ENCODE measurements around the gene SLC2A13. TPM values are rescaled to one million over a fixed set of nuclear protein-coding genes. Genes with fewer than 3 reads are reported as not detected.

The SLC2A13 gene
- polyA plus RNA-seq, 1 donor (not counting 4 experiments of a cell fraction or from before 2014, with no cell fraction given) = 1.1 TPM

DNA sequence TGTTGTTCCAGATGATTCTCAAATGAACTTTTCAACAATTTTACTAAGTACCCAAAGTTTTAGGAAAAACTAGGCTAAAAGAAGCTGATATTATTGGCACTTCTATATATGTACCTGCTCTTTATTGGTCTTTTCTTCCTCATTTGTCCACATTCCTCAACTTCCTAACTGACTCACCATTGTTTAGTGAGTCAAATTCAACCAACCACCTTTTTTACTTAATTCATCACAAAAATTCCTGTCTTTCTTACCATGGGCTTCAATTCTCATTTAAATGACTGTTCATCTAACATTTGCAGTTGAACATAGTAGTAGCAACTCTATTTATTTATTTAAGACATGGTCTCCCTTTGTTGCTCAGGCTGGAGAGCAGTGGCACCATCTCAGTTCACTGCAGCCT is 47.6 kb upstream of the SLC2A13 start:
- Histone ChIP-seq H2AFZ (ENCODE audit: control insufficient read depth, low read length) (no peak overlapping the region), H3K27me3 (ENCODE audit: control insufficient read depth, extremely low read depth, insufficient read depth, low read length) (no peaks in the 10 kb centered on the region), H3K4me3 (ENCODE audit: control insufficient read depth in 2 of 3, extremely low read depth in 1 of 3, insufficient read depth in 2 of 3, low read depth in 1 of 3, low read length in 3 of 3) (no peak overlapping the region), H4K20me1 (ENCODE audit: control insufficient read depth, extremely low read depth, insufficient read depth, low read length) (no peaks in the 10 kb centered on the region), H3K27ac (ENCODE audit: control insufficient read depth, insufficient read depth, low read length) (no peak overlapping the region), H3K79me2 (ENCODE audit: control insufficient read depth, insufficient read depth, low read length) (no peaks in the 10 kb centered on the region), H3K4me1 (ENCODE audit: control insufficient read depth, extremely low read depth, insufficient read depth, low read length) (peaks cover 12% of the 10 kb centered on the region), H3K9me3 (ENCODE audit: control insufficient read depth, low read depth, low read length) (no peaks in the 10 kb centered on the region), H3K36me3 (ENCODE audit: control insufficient read depth in 2 of 2, extremely low read depth in 1 of 2, insufficient read depth in 2 of 2, low read length in 2 of 2) (no peaks in the 10 kb centered on the region), H3K9ac (ENCODE audit: control insufficient read depth, extremely low read depth, insufficient read depth, low read length) (no peak overlapping the region), H3K9me1 (ENCODE audit: control insufficient read depth, extremely low read depth, insufficient read depth, low read length) (no peaks in the 10 kb centered on the region), H3K4me2 (ENCODE audit: control insufficient read depth, extremely low read depth, insufficient read depth, low read depth, low read length) (no peak overlapping the region)
- no peak for TF ChIP-seq EZH2 (IDR thresholded peaks at IDR 0.05; ENCODE audit: low read length)
- TF ChIP-seq, protein P1, sequence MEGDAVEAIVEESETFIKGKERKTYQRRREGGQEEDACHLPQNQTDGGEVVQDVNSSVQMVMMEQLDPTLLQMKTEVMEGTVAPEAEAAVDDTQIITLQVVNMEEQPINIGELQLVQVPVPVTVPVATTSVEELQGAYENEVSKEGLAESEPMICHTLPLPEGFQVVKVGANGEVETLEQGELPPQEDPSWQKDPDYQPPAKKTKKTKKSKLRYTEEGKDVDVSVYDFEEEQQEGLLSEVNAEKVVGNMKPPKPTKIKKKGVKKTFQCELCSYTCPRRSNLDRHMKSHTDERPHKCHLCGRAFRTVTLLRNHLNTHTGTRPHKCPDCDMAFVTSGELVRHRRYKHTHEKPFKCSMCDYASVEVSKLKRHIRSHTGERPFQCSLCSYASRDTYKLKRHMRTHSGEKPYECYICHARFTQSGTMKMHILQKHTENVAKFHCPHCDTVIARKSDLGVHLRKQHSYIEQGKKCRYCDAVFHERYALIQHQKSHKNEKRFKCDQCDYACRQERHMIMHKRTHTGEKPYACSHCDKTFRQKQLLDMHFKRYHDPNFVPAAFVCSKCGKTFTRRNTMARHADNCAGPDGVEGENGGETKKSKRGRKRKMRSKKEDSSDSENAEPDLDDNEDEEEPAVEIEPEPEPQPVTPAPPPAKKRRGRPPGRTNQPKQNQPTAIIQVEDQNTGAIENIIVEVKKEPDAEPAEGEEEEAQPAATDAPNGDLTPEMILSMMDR (optimal IDR thresholded peaks at IDR 0.05 in 1 of 3, IDR thresholded peaks at IDR 0.05 in 1 of 3, conservative IDR thresholded peaks at IDR 0.05 in 1 of 3; ENCODE audit: extremely low read depth in 1 of 3, insufficient read depth in 2 of 3, low read length in 3 of 3) = no peak
- dilution Hi-C loops (cut with MboI; ENCODE audit: extremely low pct_ligation_motif_present, low sequenced_read_pairs) = no loop called here
- DNase-seq (ENCODE audit: low read depth, low spot score) = no peak
- no peak for FAIRE-seq

DNA sequence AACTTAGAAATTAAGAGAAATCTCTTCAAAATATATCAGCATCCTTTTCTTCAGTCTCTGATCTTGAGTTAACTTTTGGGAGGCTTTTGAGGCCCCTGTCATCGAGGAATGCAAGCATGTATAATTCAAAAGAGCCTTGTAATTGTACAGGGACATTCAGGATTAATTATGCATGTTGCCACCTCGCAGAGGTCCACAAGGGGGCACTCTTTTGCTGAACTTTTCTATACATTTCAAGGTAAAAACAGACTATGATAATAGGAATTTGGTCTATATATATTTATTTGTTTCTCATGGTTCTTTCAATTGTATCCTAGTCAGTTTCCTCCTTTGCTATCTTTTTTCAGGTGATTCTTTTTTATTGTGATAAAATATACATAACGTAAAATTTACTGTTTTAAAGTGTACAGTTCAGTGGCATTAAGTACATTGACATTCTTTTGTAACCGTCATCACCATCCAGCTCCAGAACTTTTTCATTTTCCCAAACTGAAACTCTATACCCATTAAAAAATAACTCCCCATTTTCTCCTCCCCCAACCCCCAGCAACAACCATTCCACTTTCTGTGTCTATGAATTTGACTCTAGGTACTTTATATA is 47.0 kb upstream of the SLC2A13 start:
- no peak overlapping the region for H3K9ac ChIP-seq (ENCODE audit: control insufficient read depth, extremely low read depth, insufficient read depth, low read length)
- H3K9me3 ChIP-seq (ENCODE audit: control insufficient read depth, low read depth, low read length) = no peaks in the 10 kb centered on the region
- H3K9me1 ChIP-seq (ENCODE audit: control insufficient read depth, extremely low read depth, insufficient read depth, low read length) = no peaks in the 10 kb centered on the region
- FAIRE-seq (peak; percentile 29), DNase-seq (ENCODE audit: low read depth, low spot score) (no peak)
- no peaks in the 10 kb centered on the region for H4K20me1 ChIP-seq (ENCODE audit: control insufficient read depth, extremely low read depth, insufficient read depth, low read length)
- H3K4me2 ChIP-seq (ENCODE audit: control insufficient read depth, extremely low read depth, insufficient read depth, low read depth, low read length) = no peak overlapping the region
- no peak overlapping the region for H2AFZ ChIP-seq (ENCODE audit: control insufficient read depth, low read length)
- peaks cover 9% of the 10 kb centered on the region for H3K4me1 ChIP-seq (ENCODE audit: control insufficient read depth, extremely low read depth, insufficient read depth, low read length)
- H3K4me3 ChIP-seq (ENCODE audit: control insufficient read depth in 2 of 3, extremely low read depth in 1 of 3, insufficient read depth in 2 of 3, low read depth in 1 of 3, low read length in 3 of 3) = no peak overlapping the region
- H3K36me3 ChIP-seq (ENCODE audit: control insufficient read depth in 2 of 2, extremely low read depth in 1 of 2, insufficient read depth in 2 of 2, low read length in 2 of 2) = no peaks in the 10 kb centered on the region
- dilution Hi-C loops (cut with MboI; ENCODE audit: extremely low pct_ligation_motif_present, low sequenced_read_pairs) = no loop called here
- no peaks in the 10 kb centered on the region for H3K79me2 ChIP-seq (ENCODE audit: control insufficient read depth, insufficient read depth, low read length)
- no peak for TF ChIP-seq EZH2 (IDR thresholded peaks at IDR 0.05; ENCODE audit: low read length)
- TF ChIP-seq, protein P1 (optimal IDR thresholded peaks at IDR 0.05 in 1 of 3, IDR thresholded peaks at IDR 0.05 in 1 of 3, conservative IDR thresholded peaks at IDR 0.05 in 1 of 3; ENCODE audit: extremely low read depth in 1 of 3, insufficient read depth in 2 of 3, low read length in 3 of 3) = peak; percentile 46 to 72 (median 60)
- H3K27ac ChIP-seq (ENCODE audit: control insufficient read depth, insufficient read depth, low read length) = no peak overlapping the region
- no peaks in the 10 kb centered on the region for H3K27me3 ChIP-seq (ENCODE audit: control insufficient read depth, extremely low read depth, insufficient read depth, low read length)

Data from keratinocyte (primary cell).